HG03095 (cell line): ENCODE measurements around the gene SCT.

ENCODE experiments used
- ATAC-seq: cut with Tn5 transposase; IDR thresholded peaks from one replicate; pipeline ENCODE4 v1.9.1; 2021; ENCODE audit warnings: moderate library complexity; ENCODE audit not compliant: unreplicated experiment

The SCT gene

DNA sequence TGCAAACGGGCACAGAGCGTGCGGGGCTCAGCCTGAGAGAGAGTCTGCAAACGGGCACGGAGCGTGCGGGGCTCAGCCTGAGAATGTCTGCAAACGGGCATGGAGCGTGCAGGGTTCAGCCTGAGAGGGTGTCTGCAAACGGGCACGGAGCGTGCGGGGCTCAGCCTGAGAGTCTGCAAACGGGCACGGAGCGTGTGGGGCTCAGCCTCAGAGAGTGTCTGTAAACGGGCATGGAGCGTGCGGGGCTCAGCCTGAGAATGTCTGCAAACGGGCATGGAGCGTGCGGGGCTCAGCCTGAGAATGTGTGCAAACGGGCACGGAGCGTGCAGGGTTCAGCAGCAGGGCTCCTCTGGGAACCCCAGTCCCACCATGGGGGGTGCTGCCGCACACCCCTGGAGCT is 37.2 kb downstream of the SCT start:
- no peak for ATAC-seq

DNA sequence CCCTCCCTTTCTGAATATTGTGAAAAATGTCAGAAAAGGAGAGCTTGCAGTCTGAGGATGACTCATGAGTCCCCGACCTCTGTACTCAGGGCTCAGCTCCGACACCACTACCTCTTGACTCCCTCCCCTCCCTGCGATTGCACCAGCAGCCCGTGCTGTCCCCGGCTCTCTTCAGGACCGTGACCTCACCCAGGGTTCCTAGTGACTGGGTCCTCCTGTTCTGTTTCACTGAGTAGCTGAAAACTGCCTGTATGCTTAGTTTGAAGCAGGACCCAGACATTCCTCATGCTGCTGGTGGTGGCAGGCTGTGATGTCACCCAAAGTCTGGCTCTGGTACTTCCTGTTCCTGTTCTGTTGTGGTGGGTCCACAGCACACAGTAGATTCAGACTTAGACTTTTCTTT is 39.0 kb downstream of the SCT start:
- ATAC-seq = no peak

DNA sequence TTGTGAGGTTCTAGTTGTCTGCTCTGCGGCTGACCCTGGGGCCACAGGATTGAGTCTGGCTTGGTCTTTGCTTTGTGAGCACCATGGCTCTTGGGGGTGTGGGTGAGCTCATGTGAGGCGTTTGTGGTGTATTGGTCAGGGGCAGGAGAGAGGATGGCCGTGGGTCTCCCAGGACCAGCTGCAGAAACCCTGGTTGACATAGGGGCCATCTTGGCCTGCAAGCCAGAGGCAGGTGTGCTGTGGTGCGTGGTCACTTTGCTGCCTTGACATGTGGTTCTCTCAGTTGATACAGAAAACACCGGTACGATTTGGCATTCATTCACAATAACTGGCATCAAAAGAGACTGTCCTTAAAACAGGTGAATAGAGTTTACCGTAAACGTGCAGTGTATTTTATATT is 39.4 kb downstream of the SCT start:
- ATAC-seq = no peak

DNA sequence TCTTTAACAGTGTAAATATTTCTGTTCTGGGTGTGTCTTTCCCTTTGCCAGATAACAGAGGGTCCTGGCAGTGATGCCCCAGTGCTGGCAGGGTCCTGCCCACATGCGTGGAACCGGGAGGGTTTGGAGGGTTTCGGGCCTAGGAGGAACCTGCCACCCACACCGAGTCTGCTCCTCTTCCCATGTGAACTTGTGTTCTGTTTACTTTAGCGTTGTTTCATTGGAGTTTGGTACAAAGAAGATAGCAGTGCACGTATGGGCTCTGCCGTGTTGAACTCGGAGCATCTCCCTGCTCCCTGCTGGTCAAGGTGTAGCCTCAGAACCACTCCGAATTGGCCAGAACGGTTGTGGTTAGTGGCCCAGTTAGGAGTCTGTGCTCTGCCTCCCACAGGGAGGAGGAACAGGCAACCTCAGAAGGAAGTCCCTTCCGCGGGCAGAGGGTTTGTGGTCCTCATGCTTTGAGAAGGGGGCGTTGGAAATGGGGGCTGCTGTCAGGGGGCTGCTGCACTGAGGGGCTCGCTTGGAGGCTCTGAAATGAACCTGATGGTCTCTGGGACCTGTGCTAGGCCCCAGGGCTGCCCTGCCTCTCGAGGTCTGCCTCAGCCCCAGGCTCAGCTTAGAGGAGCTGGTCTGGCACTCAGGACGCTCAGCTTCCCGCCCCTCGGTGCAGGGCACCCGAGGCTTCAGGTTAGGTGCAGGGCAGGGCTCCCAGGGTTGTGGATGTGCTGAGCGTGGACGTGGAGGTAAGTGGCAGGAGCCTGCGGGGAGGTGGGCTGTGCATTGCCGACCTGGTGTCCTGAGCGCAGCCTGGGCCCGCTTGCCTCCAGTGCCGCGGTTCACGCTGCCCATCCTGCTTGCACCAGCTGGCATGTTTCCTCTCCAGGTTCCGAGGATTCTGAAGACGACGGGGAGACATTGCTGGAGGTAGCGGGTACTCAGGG is 40.3 kb downstream of the SCT start:
- no peak for ATAC-seq

DNA sequence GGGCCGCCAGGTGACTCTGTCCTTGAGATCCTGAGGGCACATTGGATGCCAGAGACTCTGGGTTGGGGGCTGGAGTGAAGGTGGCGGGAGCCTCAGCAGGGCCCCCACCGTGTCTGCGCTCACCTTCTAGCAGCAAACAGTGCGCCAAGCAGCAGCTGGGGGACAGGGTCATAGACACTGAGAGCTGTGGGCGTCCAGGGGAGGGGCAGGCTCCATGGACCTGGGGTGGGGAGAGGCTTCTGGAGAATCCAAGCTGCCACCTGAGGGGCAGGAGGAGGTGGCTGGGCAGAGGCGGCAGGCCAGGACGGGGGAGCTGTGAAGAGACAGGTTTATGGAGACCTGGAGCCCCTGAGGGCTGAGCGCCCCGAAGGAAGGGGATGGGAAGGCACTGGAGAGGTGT is 42.7 kb downstream of the SCT start:
- no peak for ATAC-seq

DNA sequence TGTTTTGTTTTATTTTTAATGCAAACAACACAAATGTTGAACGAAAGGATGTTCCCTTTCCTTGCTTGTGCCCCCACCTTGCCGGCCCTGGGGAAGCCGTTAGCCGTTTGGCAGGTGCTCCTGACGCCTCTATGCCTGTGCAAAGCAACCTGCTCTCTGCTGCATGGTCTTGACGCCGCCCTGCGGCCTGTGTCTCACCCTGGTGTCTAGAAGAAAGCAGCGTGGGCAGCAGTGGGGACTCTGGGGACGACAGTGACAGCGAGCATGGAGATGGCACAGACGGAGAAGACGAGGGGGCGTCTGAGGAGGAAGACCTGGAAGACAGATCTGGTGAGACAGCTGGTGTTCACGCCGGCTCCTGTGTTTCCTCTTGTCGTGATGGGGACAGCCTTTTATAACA is 45.2 kb downstream of the SCT start:
- ATAC-seq = no peak

DNA sequence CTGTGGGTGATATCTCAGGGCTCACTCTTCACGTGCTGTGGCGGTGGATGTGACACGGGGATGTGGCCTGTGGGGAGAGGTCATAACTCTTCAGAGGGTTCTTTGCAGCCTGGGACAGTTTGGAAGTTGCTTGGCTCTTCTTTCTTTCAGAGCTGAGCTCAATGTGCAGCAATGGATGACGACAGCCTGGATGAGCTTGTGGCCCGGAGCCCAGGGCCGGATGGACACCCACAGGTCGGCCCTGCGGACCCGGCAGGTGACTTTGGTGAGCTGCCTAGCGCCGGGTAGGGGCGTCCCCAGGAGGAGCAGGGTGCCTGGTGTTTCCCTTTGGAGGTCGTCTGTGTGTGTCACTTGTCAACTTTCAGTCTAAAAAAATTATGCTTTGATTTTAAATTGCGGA is 45.6 kb downstream of the SCT start:
- ATAC-seq = no peak

DNA sequence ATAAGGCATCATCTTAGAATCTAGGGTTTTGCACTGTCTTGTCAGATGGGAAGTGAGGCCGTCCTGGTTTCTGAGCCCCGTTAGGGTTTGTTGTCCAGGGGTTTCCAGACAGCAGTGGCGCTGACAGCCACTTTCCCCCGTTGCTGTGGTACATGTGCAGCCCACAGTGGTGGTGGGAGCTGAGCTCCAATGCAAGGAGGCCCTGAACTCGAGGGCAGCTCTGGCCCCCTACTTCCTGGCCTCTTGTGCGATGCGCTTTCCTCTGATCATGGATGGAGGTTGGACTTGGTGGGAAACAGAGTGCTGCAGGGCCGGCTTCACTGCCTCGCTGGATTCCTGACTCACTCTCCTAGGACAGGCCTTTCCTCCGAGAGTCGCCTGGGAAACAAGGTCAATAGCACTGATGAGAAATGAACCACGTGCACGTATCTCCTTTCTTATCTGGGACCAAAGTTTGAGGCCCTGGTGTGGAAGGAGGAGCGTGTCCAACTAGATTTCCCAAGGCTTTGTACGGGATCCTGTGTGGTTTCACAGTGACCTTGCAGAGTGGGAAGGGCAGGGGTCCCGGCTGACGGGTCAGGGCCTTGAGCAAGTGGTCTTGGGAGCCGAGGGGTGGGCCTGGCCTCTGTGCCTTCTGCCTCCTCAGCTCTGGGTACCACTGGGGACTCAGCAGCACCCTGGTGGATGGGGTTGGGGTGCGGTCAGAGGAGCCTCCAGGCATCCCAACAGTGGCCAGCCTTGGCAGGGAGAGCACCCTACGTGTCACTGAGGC is 47.0 kb downstream of the SCT start:
- ATAC-seq = no peak

DNA sequence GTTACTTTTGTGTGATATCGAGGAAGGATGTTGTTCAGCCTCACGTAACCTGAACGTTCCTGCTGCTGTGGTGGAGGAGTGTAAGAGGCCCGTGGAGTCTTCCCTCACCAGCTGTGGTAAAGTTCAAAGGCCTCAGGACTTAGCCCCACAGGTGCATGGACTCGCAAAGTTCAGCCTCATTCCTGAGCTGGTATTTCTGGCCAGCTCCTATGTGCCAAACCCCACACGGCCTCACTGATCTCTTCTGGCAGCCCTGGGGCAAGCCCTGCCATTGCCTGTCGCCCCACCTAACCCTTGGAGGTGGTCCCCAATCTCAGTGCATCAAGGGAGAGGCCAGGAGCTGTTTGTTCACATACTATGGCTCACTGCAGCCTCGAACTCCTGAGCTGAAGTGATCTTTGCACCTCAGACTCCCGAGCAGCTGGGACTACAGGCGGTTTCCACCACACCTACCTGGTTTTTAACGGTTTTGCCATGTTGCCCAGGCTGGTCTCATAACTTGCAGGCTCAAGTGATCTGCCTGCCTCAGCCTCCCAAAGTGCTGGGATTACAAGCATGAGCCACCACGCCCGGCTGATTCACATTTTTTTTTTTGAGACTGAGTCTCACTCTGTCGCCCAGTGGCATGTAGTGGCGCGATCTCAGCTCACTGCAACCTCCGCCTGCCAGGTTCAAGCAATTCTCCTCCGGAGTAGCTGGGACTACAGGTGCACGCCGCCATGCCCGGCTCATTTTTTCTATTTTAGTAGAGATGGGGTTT is 48.5 kb downstream of the SCT start:
- ATAC-seq = no peak

DNA sequence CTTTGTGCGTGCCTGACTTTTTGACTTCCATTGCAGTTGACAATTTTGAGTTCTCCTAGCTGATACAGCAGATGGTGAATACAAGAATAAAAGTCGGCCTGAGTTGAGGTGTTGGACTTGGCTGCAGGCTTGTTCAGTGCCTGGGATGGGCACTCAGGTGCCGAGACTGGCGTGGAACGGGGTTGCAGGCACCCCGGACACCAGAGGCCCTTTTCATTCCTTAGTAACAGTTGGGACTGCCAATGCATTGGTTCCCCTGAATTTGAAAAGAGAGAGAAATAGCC is 49.4 kb downstream of the SCT start:
- no peak for ATAC-seq

DNA sequence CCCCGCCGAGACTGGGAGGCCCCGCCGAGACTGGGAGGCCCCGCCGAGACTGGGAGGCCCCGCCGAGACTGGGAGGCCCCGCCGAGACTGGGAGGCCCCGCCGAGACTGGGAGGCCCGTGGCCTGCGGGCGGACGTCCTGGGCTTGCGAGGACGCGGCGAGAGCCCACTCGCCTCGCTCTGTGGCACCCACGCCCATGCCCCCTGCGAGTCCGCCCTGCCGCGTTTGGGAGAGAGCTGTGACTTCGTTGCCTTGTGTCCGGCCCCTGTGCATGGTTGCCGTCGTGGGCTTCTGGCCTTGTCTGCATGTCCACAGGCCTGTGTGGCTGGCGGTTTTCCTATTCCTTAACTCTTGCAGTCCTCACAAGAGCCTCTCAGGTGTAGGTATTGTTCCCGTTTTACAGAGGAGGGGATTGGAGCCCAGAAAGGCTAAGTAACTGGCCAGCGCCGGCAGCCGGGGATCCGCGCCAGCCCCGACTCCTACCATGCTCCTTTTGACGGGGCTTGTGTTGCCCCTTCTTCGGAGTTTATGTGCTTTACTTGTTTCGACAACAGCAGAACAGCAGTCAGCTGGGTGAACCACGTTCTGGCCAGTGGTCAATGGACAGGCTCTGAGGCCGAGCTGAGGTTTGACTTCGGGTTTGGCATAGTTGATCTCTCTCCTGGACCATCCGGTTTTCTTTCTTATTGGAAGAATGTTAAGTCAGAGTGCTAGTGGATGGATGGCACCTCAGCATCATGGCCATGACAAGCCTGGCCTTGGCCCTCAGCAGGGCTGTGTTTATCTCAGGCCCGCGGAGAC is 50.0 kb downstream of the SCT start:
- ATAC-seq = no peak
